H7 (cell line): Measurements from ENCODE around the gene PPP5C. TPM values are rescaled to one million over a fixed set of nuclear protein-coding genes. Genes with fewer than 3 reads are reported as not detected.
"Not testable (repeated sequence)": the region's sequence is repeated elsewhere in the genome, so short reads cannot be mapped to it uniquely, and the experiment has no call there.

ENCODE experiments used
- DNase-seq: peaks from one replicate; pipeline ENCODE4 v3.0.0; 2012
- H3K27me3 ChIP-seq: 2 replicates; pipeline ENCODE4 v1.6.0; 2011; ENCODE audit warnings: mild to moderate bottlenecking, low read length; ENCODE audit not compliant: control insufficient read depth, insufficient read depth
- H3K36me3 ChIP-seq: replicated peaks from 2 replicates; pipeline ENCODE4 v1.5.1; 2011; ENCODE audit warnings: low read length; ENCODE audit not compliant: control insufficient read depth, insufficient read depth
- H3K4me3 ChIP-seq: 2 replicates; pipeline ENCODE4 v1.5.1; 2011; ENCODE audit warnings: low read depth, mild to moderate bottlenecking, control low read depth, low read length, moderate library complexity; ENCODE audit not compliant: insufficient read depth
- total RNA-seq: library from RNA; depleted of rRNA; stranded (reverse); fragments of >200 nt; shearing (Covaris generic); gene quantifications from 2 replicates; pipeline ENCODE4 v1.2.3, GENCODE V29; 2014

PPP5C gene
- total RNA-seq, 1 experiment from 2014 or later, result 92.8 TPM

DNA sequence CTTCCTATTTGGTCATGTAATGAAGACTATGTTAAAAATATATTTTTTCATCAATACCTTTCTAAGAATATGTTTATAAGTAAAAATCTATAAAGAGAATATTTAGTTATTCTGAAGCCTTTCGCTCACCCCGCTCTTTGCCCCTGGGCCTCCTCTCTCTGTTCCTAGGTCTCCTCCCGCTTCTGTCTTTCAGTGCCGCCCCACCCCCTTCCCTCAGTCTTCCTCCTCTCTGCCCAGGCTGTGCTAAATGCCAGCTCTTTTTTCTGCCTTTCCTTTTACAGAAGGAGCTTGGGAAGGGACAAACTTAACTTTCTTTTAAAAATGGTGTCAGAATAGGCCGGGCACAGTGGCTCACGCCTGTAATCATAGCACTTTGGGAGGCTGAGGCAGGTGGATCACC lies 27.3 kb upstream of the PPP5C start:
- DNase-seq, result no peak

DNA sequence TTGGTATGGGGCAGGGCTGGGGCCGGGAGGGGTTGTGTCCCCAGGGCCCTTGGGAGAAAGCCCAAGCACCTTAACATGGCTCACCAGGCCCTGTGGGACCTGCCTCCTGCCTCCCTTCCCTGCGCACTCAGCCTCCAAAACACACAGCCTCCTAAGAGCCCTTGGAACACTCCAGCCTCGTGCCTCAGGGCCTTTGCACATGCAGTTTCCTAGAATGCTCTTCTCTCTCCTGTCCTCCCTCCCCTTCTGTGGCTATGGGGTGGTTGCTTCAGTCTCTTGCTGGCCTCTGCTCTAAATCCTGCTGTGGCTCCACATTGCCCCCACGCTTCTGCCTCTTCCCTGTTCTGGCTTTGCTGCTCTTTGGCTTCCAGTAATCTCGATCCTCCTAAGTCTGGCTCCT lies 26.3 kb upstream of the PPP5C start:
- Histone ChIP-seq H3K36me3 (peaks cover 2% of the 10 kb centered on the region), H3K27me3 (no peaks in the 10 kb centered on the region), H3K4me3 (no peak overlapping the region)
- no peak for DNase-seq

More for the DNA sequence above, 27.3 kb upstream of the PPP5C start:
- H3K36me3 ChIP-seq, result peaks cover 2% of the 10 kb centered on the region
- no peak overlapping the region for H3K4me3 ChIP-seq
- H3K27me3 ChIP-seq, result no peaks in the 10 kb centered on the region

DNA sequence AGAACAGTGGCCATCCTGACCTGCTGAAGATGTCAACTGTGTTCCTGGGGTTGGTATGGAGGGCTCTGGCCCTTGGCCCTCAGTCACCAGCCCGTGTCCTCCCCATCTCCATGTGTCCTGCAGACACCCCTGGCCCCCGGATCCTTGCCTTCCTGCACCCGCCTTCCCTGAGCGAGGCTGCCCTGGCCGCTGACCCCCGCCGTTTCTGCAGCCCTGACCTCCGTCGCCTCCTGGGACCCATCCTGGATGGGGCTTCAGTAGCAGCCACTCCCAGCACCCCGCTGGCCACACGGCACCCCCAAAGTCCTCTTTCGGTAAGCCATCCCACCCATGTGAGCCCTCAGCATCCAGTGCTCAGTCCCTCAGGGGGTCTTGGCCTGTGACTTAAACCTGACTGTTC lies 25.2 kb upstream of the PPP5C start:
- DNase-seq, result no peak
- H3K36me3 ChIP-seq, result peaks cover 4% of the 10 kb centered on the region
- H3K4me3 ChIP-seq, result no peak overlapping the region
- no peaks in the 10 kb centered on the region for H3K27me3 ChIP-seq

DNA sequence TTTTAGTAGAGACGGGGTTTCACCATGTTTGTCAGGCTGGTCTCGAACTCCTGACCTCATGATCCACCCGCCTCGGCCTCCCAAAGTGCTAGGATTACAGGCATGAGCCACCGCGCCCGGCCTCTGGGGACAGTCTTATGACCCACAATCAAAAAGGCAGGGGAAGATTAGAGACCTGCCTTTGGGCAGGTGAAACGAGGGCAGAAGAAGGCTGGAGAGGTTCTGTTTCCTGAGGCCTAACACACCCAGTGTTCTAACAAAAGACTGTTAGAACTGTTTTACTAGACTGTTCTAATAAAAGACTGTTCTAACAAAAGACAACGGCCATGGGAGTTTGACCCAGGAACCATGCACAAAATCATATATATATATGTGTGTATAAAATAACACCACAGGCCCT lies 23.7 kb upstream of the PPP5C start:
- not testable (repeated sequence) for H3K4me3 ChIP-seq, H3K27me3 ChIP-seq, H3K36me3 ChIP-seq, DNase-seq

DNA sequence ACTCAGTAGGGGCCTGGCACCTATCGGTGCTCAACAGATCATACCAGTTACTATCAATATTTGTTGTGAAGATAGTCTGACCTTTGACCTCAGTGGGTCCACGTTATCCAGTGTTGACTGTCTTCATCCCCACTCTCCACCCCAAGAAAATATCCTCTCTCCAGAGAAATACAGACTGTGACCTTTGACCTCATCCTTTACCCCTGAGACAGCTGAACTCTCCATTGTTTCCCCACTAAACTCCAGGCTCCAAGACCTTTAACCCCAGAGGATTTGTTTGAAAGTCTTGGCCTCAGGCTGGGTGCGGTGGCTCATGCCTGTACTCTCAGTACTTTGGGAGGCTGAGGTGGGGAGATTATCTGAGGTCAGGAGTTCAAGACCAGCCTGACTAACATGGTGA lies 22.6 kb upstream of the PPP5C start:
- Histone ChIP-seq H3K4me3 (no peak overlapping the region), H3K27me3 (no peaks in the 10 kb centered on the region), H3K36me3 (peaks cover 10% of the 10 kb centered on the region)
- no peak for DNase-seq

DNA sequence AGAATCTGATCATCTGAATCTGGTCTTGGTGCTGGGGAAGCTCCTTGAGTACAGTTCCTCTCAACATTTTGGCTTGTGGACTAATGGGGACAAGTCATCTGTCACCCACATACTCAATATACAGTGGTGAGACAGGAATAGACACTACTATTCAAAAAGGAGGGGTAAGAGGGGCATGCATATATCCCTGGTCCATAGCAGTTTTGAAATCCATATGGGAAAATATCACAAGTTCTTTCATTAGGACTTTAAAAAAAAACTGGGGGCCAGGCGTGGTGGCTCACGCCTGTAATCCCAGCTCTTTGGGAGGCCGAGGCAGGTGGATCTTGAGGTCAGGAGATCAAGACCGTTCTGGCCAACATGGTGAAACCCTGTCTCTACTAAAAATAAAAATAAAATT lies 20.3 kb upstream of the PPP5C start:
- Histone ChIP-seq H3K36me3 (peaks cover 8% of the 10 kb centered on the region), H3K27me3 (no peaks in the 10 kb centered on the region), H3K4me3 (no peak overlapping the region)
- no peak for DNase-seq

DNA sequence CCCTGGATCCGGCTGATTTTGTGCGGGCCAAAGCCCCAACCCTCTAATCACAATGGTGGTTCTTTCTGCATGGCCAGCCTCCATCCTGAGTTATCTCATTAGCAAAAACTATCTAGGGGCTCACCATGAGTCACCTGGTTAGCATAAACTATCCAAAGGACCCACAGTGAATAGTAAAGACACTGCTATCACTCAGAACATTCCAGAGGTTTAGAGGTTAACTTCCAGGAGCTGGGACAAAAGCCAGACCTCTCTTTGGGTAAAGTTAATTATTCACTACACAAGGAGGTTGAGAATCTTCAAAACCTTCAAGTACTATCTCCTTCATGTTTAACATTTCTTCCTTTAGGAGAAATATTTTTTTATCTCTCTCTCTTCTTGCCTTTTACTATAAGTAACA lies 18.8 kb upstream of the PPP5C start:
- DNase-seq, result no peak
- Histone ChIP-seq H3K27me3 (no peaks in the 10 kb centered on the region), H3K4me3 (no peak overlapping the region), H3K36me3 (peaks cover 8% of the 10 kb centered on the region)

DNA sequence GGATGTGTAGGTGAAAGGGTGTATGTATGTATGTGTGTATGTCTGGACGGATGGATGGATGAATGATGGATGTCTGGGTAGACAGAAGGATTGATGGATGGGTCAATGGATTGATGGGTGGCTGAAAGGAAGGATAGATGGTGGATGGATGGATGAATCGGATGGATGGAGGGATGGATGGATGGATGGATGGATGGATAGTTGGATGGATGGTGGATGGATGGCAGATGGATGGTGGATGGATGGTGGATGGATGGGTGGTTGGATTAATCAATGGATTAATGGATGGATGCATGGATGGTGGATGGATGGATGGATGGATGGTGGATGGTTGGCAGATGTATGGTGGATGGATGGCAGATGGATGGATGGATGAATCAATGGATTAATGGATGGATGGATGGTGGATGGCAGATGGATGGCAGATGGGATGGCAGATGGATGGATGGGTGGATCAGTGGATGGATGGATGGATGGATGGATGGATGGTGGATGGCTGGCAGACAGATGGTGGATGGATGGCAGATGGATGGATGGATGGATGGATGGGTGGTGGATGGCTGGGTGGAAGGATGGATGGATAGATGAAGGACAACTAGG lies 16.5 kb upstream of the PPP5C start:
- DNase-seq, result no peak
- Histone ChIP-seq H3K36me3 (peaks cover 8% of the 10 kb centered on the region), H3K27me3 (no peaks in the 10 kb centered on the region)

DNA sequence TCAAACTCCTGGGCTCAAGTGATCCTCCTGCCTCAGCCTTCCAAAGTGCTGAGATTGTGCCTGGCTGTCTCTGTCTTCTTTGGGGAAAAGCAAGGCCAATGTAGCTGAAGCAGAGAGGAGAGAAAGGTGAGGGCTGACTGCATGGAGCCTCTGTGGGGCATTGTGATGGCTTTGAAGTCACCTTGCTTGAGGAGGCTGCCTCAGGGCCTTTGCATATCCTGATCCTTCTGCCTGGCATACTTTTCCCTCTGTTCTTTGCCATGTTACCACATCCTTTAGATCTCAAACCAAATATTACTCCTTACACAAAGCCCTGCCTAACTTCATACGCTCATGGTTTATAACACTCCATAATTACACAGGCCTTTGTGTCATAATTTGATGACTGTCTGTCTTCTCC lies 9.4 kb upstream of the PPP5C start:
- no peak for DNase-seq
- Histone ChIP-seq H3K36me3 (no peaks in the 10 kb centered on the region), H3K27me3 (no peaks in the 10 kb centered on the region), H3K4me3 (no peak overlapping the region)

More for the DNA sequence above, 16.5 kb upstream of the PPP5C start:
- H3K4me3 ChIP-seq, result no peak overlapping the region

DNA sequence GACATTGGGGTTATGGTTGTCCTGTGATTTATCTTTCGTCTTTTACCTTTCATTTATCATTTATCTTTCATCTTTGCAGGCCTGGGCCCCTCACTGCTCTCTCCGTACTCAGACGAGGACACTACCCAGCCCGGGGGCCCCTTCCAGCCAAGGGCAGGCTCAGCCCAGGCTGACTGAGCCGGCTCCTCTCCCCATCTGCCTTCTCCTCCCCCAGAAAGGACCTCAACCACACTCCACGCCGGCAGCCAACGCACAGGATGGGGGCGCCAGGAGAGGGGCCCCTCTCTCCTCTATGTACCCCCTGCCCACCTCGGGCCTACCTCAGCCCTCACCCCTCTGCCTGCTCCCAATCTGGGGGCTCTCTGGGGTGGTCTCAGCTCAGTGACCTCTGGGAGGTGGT lies 7.4 kb upstream of the PPP5C start:
- no peaks in the 10 kb centered on the region for H3K36me3 ChIP-seq
- H3K27me3 ChIP-seq, result no peaks in the 10 kb centered on the region
- no peak overlapping the region for H3K4me3 ChIP-seq
- no peak for DNase-seq

DNA sequence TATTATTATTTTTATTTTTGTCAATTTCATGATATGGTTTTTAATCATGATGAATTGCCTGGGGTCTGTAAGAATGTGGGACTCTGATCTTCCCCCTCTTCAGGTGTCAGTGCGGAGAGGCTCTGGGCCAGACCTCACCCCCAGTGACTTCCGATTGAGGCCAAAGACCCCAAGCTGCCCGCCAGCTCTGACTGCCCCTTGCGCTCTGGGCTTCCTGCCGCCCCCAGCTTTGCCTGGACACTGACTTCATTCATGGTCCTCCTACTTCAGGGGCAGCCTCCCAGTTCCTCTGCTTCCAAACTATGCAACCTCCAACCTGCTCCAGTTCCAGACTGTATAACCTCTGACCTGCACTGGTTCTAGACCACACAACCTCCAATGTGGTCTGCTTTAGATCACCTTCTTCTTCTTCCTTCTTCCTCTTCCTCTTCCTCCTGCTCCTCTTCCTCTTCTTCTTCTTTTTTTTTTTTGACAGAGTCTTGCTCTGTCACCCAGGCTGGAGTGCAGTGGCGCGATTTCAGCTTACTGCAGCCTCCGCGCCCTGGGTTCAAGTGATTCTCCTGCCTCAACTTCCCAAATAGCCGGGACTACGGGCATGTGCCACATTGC lies 6.7 kb upstream of the PPP5C start:
- no peaks in the 10 kb centered on the region for H3K27me3 ChIP-seq
- no peak overlapping the region for H3K4me3 ChIP-seq
- no peaks in the 10 kb centered on the region for H3K36me3 ChIP-seq
- DNase-seq, result no peak

DNA sequence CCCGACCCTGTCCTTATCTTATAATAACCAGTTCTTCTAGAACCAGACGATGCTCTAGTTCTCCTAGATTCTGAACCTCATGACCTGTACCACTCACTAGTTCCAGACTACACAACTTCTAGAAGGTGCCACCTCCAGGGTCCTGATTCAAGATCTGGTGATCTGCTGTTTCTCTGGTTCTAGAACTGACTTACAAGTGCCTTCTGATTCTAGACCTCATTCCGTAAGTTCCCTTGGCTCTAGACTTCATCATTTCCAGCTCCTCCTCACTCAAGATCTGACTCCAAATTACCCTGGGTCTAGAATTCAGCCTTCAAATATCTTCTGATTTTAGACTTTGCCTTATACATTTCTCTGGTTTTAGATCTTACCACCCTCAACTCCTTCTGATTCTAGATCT lies 5.0 kb upstream of the PPP5C start:
- Histone ChIP-seq H3K27me3 (no peaks in the 10 kb centered on the region), H3K36me3 (no peaks in the 10 kb centered on the region), H3K4me3 (no peak overlapping the region)
- DNase-seq, result no peak

DNA sequence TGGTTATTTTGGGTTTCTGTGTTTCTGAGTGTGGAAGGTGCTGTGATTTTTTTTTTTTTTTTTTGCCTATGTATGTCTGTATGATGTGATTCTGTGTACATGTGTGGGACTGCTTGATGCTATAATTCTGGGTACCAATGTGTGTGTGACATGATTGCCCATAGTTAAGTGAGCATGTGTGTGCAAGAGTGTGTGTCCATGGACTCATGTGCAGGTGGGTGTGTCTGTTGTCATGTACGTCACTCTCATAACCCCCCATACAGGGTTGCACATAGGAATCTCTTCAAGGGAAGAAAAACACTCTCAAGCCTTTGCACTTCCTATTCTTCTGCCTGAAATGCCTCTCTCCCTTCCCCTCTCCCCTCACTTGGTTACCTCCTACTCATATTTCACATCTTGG lies 2.5 kb upstream of the PPP5C start:
- H3K36me3 ChIP-seq, result no peaks in the 10 kb centered on the region
- H3K4me3 ChIP-seq, result no peak overlapping the region
- no peak for DNase-seq
- H3K27me3 ChIP-seq, result no peaks in the 10 kb centered on the region

DNA sequence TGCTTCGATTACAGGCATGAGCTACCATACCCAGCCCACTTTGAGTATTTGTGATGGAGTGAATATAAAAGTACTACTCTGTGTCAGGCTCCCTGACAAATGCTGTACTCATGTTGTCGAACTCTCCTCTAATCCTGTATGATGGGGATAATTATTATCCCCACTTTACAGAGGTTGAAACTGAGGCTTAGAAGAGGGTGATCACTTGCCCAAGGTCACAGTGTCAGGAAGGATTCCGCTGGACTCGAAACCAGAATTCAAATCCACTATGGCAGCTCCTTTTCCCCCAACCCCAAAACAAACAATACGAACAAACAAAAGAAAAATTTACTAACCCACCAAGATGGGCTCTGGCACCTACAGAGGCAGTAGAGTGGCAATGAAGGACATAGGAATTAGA lies 1.7 kb upstream of the PPP5C start:
- H3K4me3 ChIP-seq, result no peak overlapping the region

DNA sequence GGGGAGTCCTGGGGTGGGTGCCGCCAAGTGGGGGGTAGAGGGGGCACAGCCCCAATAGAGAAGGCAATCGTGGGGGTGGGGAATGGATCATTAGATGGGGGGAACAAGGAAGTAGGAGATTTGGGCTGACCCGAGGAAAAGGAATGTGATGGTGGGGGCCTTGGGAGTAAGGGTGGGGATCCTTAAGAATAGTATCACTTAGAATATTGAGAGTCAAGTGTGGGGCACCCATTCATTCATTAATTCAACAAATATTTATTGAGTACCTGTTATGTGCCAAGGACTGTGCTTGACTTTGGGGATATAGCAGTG lies 641 bp downstream of the PPP5C start:
- no peaks in the 10 kb centered on the region for H3K27me3 ChIP-seq
- H3K36me3 ChIP-seq, result peaks cover 2% of the 10 kb centered on the region
- no peak for DNase-seq
- H3K4me3 ChIP-seq, result peak overlapping the region; percentile 93

More for the DNA sequence above, 1.7 kb upstream of the PPP5C start:
- no peak for DNase-seq
- no peaks in the 10 kb centered on the region for H3K36me3 ChIP-seq
- H3K27me3 ChIP-seq, result no peaks in the 10 kb centered on the region

DNA sequence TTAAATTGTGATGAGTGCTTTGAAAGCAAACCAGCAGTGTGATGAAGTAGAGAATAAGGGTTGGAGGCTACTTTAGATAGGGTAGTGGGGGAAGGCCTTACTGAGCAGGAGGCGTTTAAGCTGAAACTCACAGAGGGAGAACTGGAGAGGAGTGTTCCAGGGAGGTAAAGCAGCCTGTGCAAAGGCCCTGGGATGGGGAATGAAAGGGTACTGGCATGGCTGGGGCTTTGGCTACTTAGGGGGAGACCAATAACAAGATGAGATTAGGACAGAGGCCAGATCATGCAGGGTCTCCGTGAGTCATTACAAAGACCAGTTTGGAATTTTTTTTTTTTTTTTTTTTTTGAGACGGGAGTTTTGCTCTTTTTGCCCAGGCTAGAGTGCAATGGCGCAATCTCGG lies 1.1 kb downstream of the PPP5C start:
- peaks cover 2% of the 10 kb centered on the region for H3K36me3 ChIP-seq
- no peaks in the 10 kb centered on the region for H3K27me3 ChIP-seq
- H3K4me3 ChIP-seq, result no peak overlapping the region
- DNase-seq, result no peak
